Stimulated activated CD8-positive, alpha-beta memory T cell treated with anti-CD3 and anti-CD28 coated beads, Interleukin-12 subunit alpha, Interleukin-12 subunit beta, amount 100 ng/mL, for 4 hours (primary cell): ENCODE measurements around the gene MPC1.
A peak's percentile ranks its signal among the peaks of the same experiment; 100 is the strongest.
"Not testable (repeated sequence)": the region's sequence is repeated elsewhere in the genome, so short reads cannot be mapped to it uniquely, and the experiment has no call there.

Experiments used
- DNase-seq: peaks from one replicate; pipeline ENCODE4 v3.0.0-alpha.2; 2020; ENCODE audit warnings: low read depth

Gene MPC1

GRCh38 chr6:166344921-166345320, 37.8 kb downstream of the MPC1 start:
- not testable (repeated sequence) for DNase-seq

DNA sequence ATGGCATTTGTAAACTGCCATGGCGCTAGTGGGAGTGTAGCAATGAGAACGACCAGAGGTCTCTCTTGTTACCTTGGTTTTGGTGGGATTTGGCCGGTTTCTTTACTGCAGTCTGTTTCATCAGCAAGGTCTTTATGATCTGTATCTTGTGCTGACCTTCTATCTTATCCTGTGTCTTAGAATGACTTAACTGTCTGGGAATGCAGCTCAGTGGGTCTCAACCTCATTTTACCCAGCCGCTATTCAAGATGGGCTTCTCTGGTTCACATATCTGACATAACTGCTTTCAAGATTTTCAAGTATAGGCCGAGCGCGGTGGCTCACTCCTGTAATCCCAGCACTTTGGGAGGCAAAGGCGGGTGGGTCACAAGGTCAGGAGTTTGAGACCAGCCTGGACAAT, 38.5 kb downstream of the MPC1 start:
- DNase-seq, result no peak

DNA sequence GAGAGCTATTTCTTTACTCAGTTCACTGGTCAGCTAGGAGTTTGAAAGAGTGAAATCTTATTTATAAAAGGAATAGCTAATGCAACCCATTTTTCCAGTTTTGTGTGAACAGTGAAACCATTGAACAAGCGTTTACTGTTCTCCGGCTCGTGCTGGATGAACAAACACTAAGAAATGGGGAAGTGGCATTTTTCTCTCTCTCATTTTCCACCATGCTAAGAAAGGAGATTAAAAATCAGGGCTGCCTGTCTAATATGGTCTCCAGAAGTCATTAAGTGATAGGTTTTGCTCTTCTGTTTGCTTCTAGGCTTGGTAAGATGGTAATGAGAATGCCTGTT, 39.6 kb downstream of the MPC1 start:
- DNase-seq, result no peak

DNA sequence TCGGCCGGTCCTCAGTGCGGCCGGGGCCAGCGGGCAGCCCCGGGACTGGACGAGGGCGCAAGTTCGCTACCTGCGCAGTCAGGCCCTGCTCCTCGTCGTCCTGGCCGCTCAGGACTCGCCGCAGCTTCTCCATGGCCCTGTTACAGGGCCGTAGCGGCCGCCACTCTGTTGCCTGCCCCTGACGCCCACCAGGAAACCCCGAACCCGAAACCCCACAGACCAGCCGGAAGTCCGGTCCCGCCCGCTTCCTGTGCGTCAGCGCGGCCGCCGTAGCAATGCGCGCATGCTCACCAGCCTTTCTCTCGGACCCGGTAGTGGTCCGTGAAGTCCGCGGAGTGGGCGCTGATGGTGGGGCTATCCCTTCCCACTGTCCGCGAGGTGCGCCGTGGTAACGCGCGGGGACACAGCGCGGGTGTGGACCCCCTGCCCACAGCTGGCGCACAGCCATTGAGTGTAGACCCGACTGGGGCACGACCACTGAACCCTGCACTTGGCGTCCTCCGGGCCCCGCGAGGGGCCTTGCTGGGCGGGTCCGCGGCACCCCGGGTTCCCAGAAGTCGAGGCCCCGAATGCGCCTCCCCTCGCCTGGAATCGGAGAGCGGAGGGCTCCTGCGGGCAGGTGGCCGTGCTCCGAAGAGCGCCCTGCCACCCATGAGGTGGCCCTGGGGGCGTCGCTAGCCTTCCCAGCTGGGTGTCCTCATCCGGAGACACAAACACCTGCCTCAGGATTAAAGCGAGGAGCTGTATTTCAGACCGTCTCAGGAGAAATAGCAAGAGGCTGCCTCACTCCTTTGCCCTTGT, 40.2 kb downstream of the MPC1 start, which contains the start of gene SFT2D1:
TSS of gene SFT2D1 (minus strand) at position 197 of the 801 bp plus-strand sequence. CDS start at position 133, 64 bp downstream.
- peak; percentile 78 for DNase-seq

DNA sequence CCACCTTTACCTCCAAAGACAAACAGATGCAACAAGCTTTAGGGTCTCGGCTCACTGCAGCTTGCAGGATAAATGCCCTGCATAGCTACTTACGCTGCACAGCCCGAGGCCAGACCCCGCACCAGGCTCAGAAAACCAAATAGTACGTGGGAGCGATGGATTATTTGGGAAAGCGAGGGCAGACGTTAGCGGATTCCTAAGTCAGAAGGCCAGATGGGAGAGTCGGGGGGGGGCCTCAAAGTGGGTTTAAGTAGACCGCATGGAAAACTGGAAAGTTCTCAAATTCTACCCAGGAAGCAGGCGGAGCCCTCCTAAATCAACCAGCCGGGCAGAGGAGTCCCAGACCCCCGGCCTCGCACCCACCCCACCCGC, 40.8 kb downstream of the MPC1 start:
- DNase-seq, result no peak

DNA sequence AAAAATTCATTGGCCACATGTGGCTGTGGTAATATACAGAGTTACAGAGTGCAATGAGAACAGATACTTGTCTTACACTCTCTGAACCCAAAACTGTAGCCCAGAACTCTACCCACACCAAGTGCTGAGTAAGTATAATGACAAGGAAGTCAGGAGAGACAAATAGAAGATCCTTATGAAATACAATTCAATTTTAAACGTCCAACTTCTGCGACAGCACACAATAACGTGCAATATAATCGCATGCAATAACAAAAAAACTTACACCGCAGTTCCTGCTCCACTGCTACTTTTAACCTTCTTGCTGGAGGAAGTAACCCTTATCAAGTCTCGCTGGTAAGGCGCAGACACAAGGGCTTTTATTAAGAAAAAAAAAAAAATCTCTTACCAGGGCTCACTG, 41.3 kb downstream of the MPC1 start:
- no peak for DNase-seq

DNA sequence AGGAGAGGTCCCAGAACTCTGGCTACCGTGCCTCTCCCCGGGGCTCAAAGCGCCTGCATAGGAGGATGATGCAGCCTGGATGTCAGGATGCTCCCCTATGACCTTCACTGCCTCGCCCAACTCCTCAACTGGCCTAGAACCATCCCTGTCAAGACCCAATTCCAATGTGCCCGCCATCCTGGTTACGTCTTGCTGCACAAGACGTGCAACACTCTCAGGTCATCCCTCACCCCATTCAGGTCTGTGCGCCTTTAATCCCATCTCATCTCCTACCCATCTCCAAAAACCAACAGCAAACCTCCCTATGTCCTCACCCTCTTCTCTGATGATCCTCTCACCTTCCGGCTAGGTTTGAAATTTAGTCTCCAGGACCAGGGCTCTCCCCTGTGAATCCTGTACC, 43.9 kb downstream of the MPC1 start:
- no peak for DNase-seq

GRCh38 chr6:166336847-166337246, 45.9 kb downstream of the MPC1 start:
- DNase-seq, result no peak

DNA sequence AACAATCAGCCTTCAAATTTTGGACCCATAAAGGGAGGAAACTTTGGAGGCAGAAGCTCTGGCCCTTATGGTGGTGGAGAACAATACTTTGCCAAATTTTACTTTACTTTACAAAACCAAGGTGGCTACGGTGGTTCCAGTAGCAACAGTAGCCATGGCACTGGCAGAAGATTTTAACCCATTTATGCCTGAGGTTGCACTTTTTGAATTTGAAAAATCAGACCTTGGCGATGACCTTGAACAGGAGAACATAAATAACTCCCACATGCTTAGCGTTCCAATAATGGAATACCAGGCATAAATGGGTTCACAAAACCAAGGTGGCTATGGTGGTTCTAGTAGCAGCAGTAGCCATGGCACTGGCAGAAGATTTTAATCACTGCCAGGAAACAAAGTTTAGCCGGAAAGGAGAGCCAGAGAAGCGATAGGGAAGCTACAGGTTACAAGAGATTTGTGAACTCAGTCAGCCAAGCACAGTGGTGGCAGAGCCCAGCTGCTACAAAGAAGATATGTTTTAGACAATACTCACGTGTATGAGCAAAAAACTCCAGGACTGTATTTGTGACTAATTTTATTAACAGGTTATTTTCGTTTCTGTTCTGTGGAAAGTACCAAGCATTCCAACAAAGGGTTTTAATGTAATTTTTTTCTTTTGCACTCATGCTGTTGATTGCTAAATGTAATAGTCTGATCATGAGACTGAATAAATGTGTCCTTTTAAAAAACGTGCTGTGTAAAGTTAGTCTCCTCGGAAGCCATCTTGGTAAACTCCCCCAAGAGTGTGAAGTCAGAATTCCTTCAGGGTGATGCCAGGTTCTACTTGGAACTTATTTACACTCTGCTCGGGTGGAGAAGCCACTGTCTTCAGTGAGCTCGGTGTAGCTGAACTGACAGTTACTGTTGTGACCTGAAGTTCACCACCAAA, 47.1 kb downstream of the MPC1 start:
- DNase-seq, result no peak

- DNase-seq, result no peak
These were observed 47.9 kb downstream of the MPC1 start for GRCh38 chr6:166334878-166335277.

GRCh38 chr6:166333172-166333995, 49.4 kb downstream of the MPC1 start:
- no peak for DNase-seq

DNA sequence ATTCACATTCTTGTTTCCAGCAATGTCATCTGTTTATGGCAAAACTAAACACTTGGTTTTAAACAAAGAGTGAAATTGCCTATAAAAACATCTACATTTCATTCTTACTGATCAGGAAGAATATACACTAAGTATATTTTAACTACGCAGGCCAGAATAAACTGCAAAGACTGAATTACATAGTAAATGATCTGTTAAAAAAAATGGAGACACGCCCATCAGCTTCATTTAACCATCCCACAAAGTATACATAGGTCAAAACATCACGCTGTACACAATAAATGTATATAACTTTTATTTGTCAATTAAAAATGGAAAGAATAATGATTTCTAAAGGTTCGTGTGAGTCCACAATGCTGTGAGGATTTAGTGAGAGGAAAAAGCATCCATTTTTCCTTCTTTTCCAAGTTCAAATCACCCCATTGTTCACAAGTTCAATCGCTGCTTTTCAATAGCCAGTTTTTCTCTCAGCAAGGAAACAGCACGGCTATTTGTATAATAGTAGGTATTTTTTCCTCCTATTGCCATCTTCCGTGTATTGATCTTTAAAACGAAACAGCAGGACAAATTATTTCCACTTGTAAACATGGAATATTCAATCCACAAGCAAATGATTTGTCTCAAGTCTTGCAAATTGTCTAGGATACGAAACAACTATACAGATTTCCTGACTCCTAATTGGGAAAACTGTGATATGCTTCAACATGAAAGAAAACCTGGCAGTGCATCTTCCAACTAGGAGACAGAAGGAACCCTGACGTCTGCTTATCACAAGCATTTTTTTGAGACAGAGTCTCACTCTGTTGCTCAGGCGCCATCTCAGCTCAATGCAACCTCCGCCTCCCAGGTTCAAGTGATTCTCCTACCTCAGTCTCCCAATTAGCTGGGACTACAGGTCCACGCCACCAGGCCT, 51.0 kb downstream of the MPC1 start:
- no peak for DNase-seq

DNA sequence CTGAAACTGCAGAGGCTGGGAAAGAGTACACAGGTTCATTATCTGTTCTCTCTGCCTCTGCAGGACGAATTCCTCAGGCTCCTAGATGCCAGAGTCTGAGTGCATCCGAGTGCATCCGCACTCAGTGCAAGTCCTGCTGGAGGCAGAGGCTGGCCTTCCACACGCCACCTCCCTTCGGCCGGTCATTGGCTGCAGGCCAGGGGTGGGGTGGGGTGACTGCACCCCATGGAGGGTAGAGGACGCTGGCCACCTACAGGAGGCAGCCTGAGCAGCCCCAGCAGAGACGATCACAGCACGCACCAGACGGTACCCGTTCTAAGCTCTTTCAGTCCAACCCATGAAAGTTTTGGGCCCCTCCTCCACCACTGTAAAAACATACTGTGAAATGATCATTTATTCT, 52.1 kb downstream of the MPC1 start:
- no peak for DNase-seq

- DNase-seq, result no peak
These were observed 57.2 kb downstream of the MPC1 start for GRCh38 chr6:166325383-166326042.

DNA sequence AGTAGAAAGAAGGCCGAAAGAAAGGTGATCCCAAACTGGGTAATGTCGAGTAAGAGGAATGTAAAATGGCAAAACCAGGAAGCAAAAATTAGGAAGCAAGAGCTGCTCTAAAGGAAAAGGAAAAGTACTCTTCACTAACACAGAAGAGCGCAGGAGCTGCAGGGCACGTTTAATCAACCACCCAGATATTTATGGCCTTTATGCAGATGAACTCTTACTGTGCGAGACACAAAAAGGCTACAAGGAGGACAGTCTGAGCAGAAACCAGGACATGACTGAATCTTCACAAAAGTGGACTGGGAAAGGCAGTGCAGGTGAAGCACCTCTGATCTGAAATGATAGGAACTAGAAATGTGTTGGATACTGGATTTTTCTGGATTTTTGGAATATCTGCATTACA, 59.3 kb downstream of the MPC1 start:
- no peak for DNase-seq

GRCh38 chr6:166318649-166319600, 63.8 kb downstream of the MPC1 start:
- no peak for DNase-seq

DNA sequence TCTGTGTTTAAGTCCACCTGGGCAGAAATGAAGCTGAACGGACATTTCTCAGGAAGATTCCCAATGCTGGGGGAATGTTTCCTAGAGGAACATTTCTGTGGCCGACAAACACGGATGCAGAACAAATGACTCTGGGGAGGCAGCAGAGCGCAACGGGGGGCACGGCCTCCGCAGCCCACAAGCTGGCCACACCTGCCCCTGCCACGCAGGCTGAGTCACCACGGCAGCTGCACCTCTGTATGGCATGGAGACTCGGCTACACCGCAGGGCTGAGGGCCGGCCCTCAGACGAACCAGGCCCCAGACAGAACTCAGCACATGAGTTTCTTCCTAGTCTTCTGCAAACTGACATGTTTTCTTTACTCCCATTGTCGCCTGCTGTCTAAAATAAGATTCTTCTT, 64.5 kb downstream of the MPC1 start:
- DNase-seq, result no peak

- no peak for DNase-seq
These were observed 65.2 kb downstream of the MPC1 start for GRCh38 chr6:166317261-166318212.
